Activated CD4-positive, alpha-beta T cell treated with anti-CD3 and anti-CD28 coated beads for 4 hours (primary cell): ENCODE results near the gene FMNL1.
A peak's percentile ranks its signal among the peaks of the same experiment; 100 is the strongest.

Experiments
- DNase-seq, 2 donors: peaks; one replicate each; pipeline ENCODE4 v3.0.0-alpha.2; 2020

Gene FMNL1

GRCh38 chr17:45260204-45260783 lies 38.6 kb downstream of the FMNL1 start:
- DNase-seq: no peak

- DNase-seq: peak; percentile 51 to 65
These were observed 40.2 kb downstream of the FMNL1 start, which contains the start of gene SPATA32 for GRCh38 chr17:45261577-45262515. Gene SPATA32 (minus strand): TSS chr17:45262094. CDS start chr17:45262016, 78 bp downstream.

DNA sequence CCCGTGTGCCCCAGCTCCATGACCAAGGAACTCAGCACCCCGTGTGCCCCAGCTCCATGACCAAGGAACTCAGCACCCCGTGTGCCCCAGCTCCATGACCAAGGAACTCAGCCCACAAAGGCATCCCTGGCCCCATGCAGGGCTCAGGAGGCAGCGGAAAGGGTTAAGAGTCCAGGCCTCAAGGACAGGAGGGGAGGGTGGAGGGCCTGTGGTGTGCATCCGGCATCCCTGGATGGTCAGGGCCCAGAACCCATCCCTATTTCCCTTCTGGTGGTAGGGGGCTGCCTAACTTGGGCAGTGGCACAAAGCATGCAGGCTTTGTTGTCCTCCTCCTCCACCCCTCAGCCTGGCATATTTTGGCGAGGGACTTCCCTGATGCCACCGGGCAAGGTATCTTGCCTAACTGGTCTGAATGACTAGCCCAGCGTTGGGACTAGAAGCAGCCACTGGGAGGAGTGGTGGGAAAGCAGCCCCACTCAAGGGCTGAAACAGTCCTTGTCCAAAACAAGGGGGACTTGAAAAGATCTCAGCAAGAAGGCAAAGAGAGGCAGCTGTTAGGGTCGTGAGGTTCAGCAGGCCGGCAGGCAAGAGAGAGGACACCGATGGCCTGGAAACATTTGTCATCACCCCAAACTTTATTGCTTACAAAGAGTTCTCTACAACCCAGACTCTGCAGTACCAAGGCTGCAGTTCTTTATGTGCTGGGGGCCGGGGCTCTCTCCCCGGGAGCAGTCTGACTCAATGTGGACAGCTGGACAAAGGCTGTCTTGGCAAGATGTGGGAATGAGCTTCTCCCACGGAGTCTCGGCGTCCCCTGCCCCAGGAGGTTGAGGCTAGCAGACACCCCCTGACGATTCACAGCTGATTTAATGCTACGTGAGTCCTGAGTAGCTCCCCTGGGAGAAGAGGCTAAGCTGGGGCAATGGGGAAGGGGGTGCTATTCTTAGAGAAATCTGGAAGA lies 41.1 kb downstream of the FMNL1 start:
- DNase-seq: no peak

GRCh38 chr17:45263477-45263860 lies 41.8 kb downstream of the FMNL1 start:
- DNase-seq: no peak

GRCh38 chr17:45264430-45264829 lies 42.7 kb downstream of the FMNL1 start:
- no peak for DNase-seq

- no peak for DNase-seq
These were observed 43.3 kb downstream of the FMNL1 start for GRCh38 chr17:45264988-45265387.

- DNase-seq: no peak
These were observed 44.1 kb downstream of the FMNL1 start for GRCh38 chr17:45265821-45266220.

- no peak for DNase-seq
These were observed 44.8 kb downstream of the FMNL1 start for GRCh38 chr17:45266372-45266926.

DNA sequence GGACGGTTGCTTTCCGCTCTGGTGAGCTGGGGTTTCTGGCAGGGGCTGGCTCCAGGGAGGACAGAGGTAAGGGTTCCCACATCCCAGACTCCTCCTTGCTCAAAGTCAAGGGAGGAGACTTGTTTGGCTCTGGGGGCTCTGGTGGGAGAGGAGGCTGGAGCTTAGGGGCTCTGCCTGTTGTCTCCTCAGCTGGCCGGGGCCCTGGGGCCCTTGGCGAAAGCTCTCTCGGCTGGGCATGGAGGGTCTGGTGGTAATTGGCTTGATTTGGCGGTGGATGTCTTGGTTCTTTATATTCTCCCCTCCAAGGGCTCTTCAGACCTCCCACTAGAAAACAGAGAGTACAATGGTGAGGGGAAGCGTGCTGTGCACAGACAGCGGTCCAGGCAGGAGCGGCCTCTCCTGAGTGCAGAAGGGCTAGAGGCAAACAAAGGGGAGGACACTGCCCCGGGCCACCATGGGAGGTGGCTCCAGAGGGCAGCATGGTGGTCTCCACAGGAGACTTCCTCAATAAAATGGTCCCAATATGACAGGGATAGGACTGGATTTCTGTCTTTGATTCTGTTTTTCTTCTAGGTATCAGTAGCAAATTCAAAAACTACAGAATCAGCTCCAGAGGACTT lies 45.9 kb downstream of the FMNL1 start:
- DNase-seq: no peak

DNA sequence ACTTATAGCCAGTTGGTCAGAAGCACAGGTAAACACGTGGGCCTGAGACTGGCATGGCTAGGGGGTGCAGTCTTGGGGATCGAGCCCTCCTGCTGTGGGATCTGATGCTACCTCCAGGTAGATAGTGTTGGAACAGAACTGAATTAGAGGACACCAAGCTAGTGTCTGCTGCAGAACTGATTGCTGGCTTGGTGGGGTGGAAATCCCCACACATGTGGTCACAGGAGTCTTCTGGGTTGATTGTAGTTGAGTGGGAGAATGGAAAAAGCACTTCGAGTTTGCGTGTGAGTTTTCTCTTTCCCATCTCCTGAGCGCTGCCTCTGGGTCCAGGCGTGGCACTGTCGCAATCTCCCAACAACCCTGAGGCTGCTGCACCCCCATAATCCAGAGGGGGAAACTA lies 48.2 kb downstream of the FMNL1 start:
- DNase-seq: no peak

GRCh38 chr17:45270828-45271418 lies 49.2 kb downstream of the FMNL1 start:
- peak; percentile 41 to 53 for DNase-seq

DNA sequence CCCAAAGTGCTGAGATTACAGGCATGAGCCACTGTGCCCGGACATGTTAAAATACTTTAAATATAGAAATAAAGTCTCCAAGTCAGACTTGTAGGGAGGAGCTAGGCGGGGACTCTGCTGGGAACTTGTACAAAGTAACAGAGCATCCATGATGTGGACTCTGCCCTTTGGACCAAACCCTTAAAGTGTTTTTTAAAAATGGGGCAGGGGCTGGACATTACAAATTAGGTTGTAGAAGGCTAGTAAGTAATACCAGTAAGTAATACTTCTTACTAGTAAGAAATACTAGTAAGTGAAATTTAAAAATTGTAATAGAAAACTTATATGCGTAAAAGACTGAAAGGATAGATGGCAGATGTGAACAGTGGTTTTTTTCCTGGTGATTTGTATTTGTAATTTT lies 49.9 kb downstream of the FMNL1 start:
- no peak for DNase-seq

DNA sequence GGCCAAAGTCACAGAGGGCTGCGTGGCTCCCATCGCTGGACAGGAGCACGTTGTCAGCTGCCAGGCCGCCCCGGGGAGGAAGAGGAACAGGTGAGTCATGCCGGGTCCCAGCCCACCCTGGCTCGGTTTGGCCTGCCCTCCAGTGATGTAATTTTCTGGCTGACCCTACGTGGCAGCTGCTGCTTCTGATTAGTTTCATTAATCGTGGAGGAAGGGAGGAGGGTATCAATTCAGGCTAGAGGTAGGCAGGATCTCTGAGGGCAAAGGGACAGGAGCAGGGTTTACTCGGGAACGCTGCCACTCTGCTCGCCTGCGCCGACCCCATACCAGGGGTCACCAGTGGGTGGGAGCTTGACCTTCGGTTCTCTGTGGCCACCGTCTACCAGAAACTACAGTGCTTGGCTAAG lies 51.9 kb downstream of the FMNL1 start:
- no peak for DNase-seq

DNA sequence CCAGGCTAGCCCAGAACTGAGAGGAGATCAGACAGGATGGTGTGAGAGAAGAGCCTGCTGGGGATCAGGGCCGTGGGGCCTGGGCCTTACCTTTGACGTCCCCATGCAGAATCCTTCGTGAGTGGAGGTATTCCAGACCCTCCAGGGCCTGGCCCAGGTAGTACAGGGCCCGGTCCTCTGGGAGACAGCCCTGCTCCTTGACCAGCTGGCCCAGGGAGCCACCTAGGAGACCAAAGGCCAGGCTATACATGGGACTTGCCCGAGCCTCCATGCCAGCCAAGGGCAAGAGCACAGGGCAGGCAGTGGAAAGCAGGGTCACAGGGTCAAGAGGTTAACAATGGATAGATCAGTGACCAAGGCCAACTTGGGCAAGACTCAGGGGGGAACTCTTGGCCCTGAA lies 52.3 kb downstream of the FMNL1 start:
- DNase-seq: no peak

GRCh38 chr17:45276031-45276430 lies 54.3 kb downstream of the FMNL1 start:
- no peak for DNase-seq

- DNase-seq: peak; percentile 89 to 93
These were observed 55.6 kb downstream of the FMNL1 start for GRCh38 chr17:45277216-45277849.

DNA sequence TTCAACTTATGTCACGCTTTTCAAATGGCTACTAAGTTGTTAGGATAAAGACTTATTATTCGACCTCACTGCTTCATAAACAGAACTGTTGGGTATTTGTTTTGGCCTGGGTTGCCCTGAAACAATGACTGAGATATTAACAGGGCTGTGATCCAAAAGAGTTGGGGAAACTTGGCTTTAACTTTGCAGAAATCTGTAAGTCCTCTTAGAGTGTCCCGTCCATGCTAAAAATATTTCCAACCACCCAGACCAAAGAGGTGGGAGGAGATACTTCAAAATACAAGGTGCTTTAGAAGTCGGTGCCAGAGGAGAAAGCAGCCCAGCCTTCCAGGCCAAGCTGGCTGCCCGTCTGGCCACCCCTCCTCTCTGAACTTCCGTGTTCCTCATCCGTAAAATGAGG lies 56.3 kb downstream of the FMNL1 start:
- no peak for DNase-seq

- no peak for DNase-seq
These were observed 58.2 kb downstream of the FMNL1 start for GRCh38 chr17:45279898-45280297.

- DNase-seq: no peak
These were observed 61.3 kb downstream of the FMNL1 start for GRCh38 chr17:45282683-45283644.

GRCh38 chr17:45283711-45284110 lies 62.0 kb downstream of the FMNL1 start:
- no peak for DNase-seq
